Calu3 (cell line): ENCODE results near the gene RASGRF1. TPM values are rescaled to one million over a fixed set of nuclear protein-coding genes. Genes with fewer than 3 reads are reported as not detected.

Experiments
- BruUV-seq: library from RNA; stranded (reverse); fragments of 400-500 nt; replicated peaks from 2 replicates; lab custom pipeline; 2021; lab: Mats Ljungman, UMichigan
- CTCF ChIA-PET: fragments of 300-600 bp; sonication (Branson Sonifier 250); formaldehyde crosslinking; loops from one replicate; lab custom pipeline; 2022; ENCODE audit warnings: antibody characterized with exemption; lab: Charles Lee
- DNase-seq: peaks from one replicate; pipeline ENCODE4 v3.0.0; 2022
- H3K27ac Mint-ChIP-seq: one replicate; pipeline ENCODE4 v1.8.0; 2022; ENCODE audit warnings: mixed read lengths; ENCODE audit not compliant: unreplicated experiment
- H3K27me3 Mint-ChIP-seq: one replicate; pipeline ENCODE4 v1.8.0; 2022; ENCODE audit warnings: mixed read lengths; ENCODE audit not compliant: unreplicated experiment
- H3K36me3 Mint-ChIP-seq: one replicate; pipeline ENCODE4 v1.8.0; 2022; ENCODE audit warnings: mild to moderate bottlenecking, moderate library complexity, mixed read lengths; ENCODE audit not compliant: insufficient read depth, unreplicated experiment
- H3K4me1 Mint-ChIP-seq: one replicate; pipeline ENCODE4 v1.8.0; 2022; ENCODE audit warnings: mild to moderate bottlenecking, low read depth, mixed read lengths; ENCODE audit not compliant: unreplicated experiment
- H3K4me3 Mint-ChIP-seq: one replicate; pipeline ENCODE4 v1.8.0; 2022; ENCODE audit warnings: mild to moderate bottlenecking, low read depth, moderate library complexity, mixed read lengths; ENCODE audit not compliant: unreplicated experiment
- H3K9me3 Mint-ChIP-seq: one replicate; pipeline ENCODE4 v1.8.0; 2022; ENCODE audit warnings: low read depth, mixed read lengths; ENCODE audit not compliant: unreplicated experiment
- intact Hi-C: fragments of 100-400 bp; cut with micrococcal nuclease; formaldehyde crosslinking; loops from one replicate; pipeline ENCODE4 v1.10.0; 2022; ENCODE audit not compliant: unreplicated experiment
- total RNA-seq: library from RNA; stranded (reverse); gene quantifications from 2 replicates; pipeline ENCODE4 v1.2.3, GENCODE V29; 2022
- TF ChIP-seq, protein P1 (sequence below): fragments of 200-600 bp; IDR thresholded peaks from one replicate; pipeline ENCODE4 v1.8.0; 2022; ENCODE audit warnings: antibody characterized with exemption; ENCODE audit not compliant: unreplicated experiment

Gene RASGRF1
- total RNA-seq, 1 experiment from 2014 or later: 2.2 TPM

DNA sequence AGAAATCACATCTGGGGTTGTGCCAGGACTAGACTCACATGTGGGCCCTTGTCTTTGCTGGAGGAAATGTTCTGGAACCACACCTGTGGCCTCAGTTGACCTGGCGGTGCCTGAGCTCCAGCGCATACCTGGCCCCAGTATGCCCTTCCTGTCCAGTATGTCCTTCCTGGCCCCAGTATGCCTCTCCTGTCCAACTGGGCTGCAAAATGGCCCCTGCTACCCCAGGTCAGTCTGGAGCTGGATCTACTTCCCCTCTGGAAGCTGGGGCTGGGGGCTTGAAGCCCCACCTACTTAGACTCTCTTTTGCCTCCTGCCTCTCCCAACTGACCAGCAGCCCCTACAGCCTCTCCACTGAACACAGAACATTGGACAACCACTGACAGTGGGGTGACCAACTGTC lies 15.3 kb downstream of the RASGRF1 start:
- CTCF ChIA-PET: no interaction called here
- no peak overlapping the region for H3K4me3 Mint-ChIP-seq
- TF ChIP-seq, protein P1, sequence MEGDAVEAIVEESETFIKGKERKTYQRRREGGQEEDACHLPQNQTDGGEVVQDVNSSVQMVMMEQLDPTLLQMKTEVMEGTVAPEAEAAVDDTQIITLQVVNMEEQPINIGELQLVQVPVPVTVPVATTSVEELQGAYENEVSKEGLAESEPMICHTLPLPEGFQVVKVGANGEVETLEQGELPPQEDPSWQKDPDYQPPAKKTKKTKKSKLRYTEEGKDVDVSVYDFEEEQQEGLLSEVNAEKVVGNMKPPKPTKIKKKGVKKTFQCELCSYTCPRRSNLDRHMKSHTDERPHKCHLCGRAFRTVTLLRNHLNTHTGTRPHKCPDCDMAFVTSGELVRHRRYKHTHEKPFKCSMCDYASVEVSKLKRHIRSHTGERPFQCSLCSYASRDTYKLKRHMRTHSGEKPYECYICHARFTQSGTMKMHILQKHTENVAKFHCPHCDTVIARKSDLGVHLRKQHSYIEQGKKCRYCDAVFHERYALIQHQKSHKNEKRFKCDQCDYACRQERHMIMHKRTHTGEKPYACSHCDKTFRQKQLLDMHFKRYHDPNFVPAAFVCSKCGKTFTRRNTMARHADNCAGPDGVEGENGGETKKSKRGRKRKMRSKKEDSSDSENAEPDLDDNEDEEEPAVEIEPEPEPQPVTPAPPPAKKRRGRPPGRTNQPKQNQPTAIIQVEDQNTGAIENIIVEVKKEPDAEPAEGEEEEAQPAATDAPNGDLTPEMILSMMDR: no peak
- H3K27me3 Mint-ChIP-seq: peaks cover 77% of the 10 kb centered on the region
- no peaks in the 10 kb centered on the region for H3K4me1 Mint-ChIP-seq
- H3K36me3 Mint-ChIP-seq: no peaks in the 10 kb centered on the region
- H3K9me3 Mint-ChIP-seq: no peaks in the 10 kb centered on the region
- no peak overlapping the region for H3K27ac Mint-ChIP-seq
- no TSS peak for BruUV-seq
- no peak for DNase-seq
- intact Hi-C loops: no loop called here

DNA sequence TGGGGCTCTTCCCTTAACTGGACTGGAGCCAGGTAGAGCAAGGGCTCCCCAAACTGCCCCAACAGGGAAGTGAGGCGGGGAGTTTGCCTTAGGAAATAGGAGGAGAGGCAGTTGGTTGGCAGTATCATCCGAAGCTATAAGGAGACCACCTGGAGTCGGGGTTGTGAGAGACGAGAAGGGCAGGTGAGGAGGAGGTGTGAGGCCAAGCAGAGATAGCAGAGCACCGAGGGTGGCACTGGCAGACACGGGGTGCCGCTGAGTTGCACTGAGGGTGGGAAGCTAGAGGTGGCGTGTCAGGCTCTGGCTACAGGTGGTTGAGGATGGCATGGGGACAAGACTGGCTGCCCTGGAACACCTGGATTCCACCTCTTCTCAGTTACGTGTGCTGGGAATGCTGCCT lies 17.2 kb downstream of the RASGRF1 start:
- Mint-ChIP-seq H3K4me3 (no peak overlapping the region), H3K36me3 (no peaks in the 10 kb centered on the region), H3K4me1 (no peaks in the 10 kb centered on the region), H3K27me3 (peaks cover 83% of the 10 kb centered on the region), H3K27ac (no peak overlapping the region), H3K9me3 (no peaks in the 10 kb centered on the region)
- BruUV-seq: no TSS peak
- DNase-seq: no peak
- TF ChIP-seq, protein P1: no peak
- CTCF ChIA-PET: no interaction called here
- intact Hi-C loops: no loop called here

GRCh38 chr15:79071901-79072300 lies 18.7 kb downstream of the RASGRF1 start:
- H3K9me3 Mint-ChIP-seq: no peaks in the 10 kb centered on the region
- intact Hi-C loops: no loop called here
- H3K36me3 Mint-ChIP-seq: no peaks in the 10 kb centered on the region
- H3K4me1 Mint-ChIP-seq: no peaks in the 10 kb centered on the region
- CTCF ChIA-PET: no interaction called here
- TF ChIP-seq, protein P1: no peak
- no peak for DNase-seq
- peaks cover 83% of the 10 kb centered on the region for H3K27me3 Mint-ChIP-seq
- no peak overlapping the region for H3K4me3 Mint-ChIP-seq
- BruUV-seq: no TSS peak
- no peak overlapping the region for H3K27ac Mint-ChIP-seq

- Mint-ChIP-seq H3K27me3 (peaks cover 92% of the 10 kb centered on the region), H3K9me3 (no peaks in the 10 kb centered on the region), H3K36me3 (no peaks in the 10 kb centered on the region), H3K4me1 (no peaks in the 10 kb centered on the region), H3K4me3 (no peak overlapping the region), H3K27ac (no peak overlapping the region)
- TF ChIP-seq, protein P1: no peak
- CTCF ChIA-PET: interaction anchor here (1.0 kb wide), 1 partner anchor 8 kb away, joined by 3 read pairs; no protein-coding TSS in a partner anchor
- no TSS peak for BruUV-seq
- intact Hi-C loops: no loop called here
- DNase-seq: no peak
These were observed 21.8 kb downstream of the RASGRF1 start for GRCh38 chr15:79068790-79069189.
